ENCODE data around the gene RIPOR1.

The RIPOR1 gene

GRCh38 chr16:67535201-67535600, 6.6 kb downstream of the RIPOR1 start:
- Histone ChIP-seq H3K9ac (no peak overlapping the region), H3K27ac (no peak overlapping the region)

GRCh38 chr16:67537270-67537635, 8.6 kb downstream of the RIPOR1 start:
- H3K4me3 ChIP-seq (ENCODE audit: low read depth, low read length): peak overlapping the region; percentile 68
- no peaks in the 10 kb centered on the region for H3K27me3 ChIP-seq (ENCODE audit: control insufficient read depth, insufficient read depth, low read length)
- H3K9ac ChIP-seq: no peak overlapping the region
- H3K79me2 ChIP-seq: peaks cover 16% of the 10 kb centered on the region
- peaks cover 5% of the 10 kb centered on the region for H3K4me1 ChIP-seq
- TF ChIP-seq CTCF (IDR thresholded peaks at IDR 0.05): no peak
- no peaks in the 10 kb centered on the region for H3K9me3 ChIP-seq (ENCODE audit: control insufficient read depth, low read length)
- H2AFZ ChIP-seq: peak overlapping the region; percentile 2
- H3K4me2 ChIP-seq (ENCODE audit: low read length): peak overlapping the region; percentile 85
- H3K36me3 ChIP-seq (ENCODE audit: control insufficient read depth, insufficient read depth, low read length): no peaks in the 10 kb centered on the region
- H3K27ac ChIP-seq: peak overlapping the region; percentile 59

More at GRCh38 chr16:67535201-67535600, 6.6 kb downstream of the RIPOR1 start:
- no peaks in the 10 kb centered on the region for H3K9me3 ChIP-seq (ENCODE audit: control insufficient read depth, low read length)
- peaks cover 17% of the 10 kb centered on the region for H3K4me1 ChIP-seq
- no peaks in the 10 kb centered on the region for H3K36me3 ChIP-seq (ENCODE audit: control insufficient read depth, insufficient read depth, low read length)
- H2AFZ ChIP-seq: no peak overlapping the region
- no peak overlapping the region for H3K4me3 ChIP-seq (ENCODE audit: low read depth, low read length)
- peaks cover 35% of the 10 kb centered on the region for H3K79me2 ChIP-seq
- H3K27me3 ChIP-seq (ENCODE audit: control insufficient read depth, insufficient read depth, low read length): no peaks in the 10 kb centered on the region
- TF ChIP-seq CTCF (IDR thresholded peaks at IDR 0.05): no peak
- H3K4me2 ChIP-seq (ENCODE audit: low read length): no peak overlapping the region

DNA sequence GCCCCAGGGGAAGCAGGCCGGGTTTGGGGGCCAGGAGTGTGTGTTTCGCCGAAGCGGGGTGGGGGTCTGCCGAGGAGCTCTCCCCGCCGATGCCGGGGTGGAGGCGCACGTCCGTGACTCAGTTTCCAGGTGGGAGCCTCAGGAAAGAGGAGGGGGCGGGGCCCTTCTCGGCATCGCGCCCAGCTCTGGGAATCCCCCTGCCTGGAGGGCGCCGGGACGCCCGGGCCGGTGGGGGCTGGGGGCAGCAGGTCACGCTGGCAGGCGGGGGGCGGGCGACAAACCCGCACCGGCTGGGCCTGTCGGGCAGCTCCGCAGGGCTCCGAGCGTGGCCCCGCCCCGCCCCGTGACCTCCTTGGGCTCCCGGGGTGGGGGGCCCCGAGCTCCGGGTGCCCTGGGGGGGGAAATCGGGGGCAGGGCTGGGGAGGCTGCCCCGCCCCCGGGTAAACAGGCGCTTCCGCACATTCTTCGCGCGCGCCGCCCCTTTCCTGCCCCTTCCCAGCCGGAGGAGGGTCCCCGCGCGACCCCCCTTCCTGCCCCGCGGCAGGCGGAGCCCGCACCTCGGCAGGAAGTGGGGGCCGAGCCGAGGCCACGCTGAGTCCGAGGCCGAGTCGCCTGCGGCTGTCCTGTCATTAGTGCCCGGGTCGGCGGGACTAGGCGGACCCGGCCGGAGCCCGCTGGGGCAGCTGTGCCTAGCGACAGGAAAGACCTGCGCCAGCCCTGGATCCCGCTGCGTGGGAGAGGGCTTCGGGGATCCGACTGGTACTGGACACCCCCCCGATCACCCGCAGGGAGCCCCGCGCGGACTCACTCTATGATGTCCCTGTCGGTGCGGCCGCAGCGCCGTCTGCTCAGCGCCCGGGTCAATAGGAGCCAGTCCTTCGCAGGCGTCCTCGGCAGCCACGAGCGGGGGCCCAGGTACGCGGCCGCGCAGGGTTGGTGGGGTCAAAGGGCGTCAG, 9.3 kb downstream of the RIPOR1 start:
- TF ChIP-seq CTCF (IDR thresholded peaks at IDR 0.05): no peak
- Histone ChIP-seq H3K4me3 (ENCODE audit: low read depth, low read length) (peak overlapping the region; percentile 68), H3K27ac (peak overlapping the region; percentile 59), H3K79me2 (peaks cover 10% of the 10 kb centered on the region), H3K4me1 (peaks cover 5% of the 10 kb centered on the region), H3K36me3 (ENCODE audit: control insufficient read depth, insufficient read depth, low read length) (no peaks in the 10 kb centered on the region), H2AFZ (peak overlapping the region; percentile 36), H3K27me3 (ENCODE audit: control insufficient read depth, insufficient read depth, low read length) (no peaks in the 10 kb centered on the region), H3K9ac (no peak overlapping the region), H3K9me3 (ENCODE audit: control insufficient read depth, low read length) (no peaks in the 10 kb centered on the region), H3K4me2 (ENCODE audit: low read length) (peak overlapping the region; percentile 85)

GRCh38 chr16:67538666-67539101, 10.1 kb downstream of the RIPOR1 start:
- Histone ChIP-seq H3K27ac (peak overlapping the region; percentile 15), H3K4me2 (ENCODE audit: low read length) (no peak overlapping the region), H2AFZ (no peak overlapping the region), H3K9me3 (ENCODE audit: control insufficient read depth, low read length) (no peaks in the 10 kb centered on the region), H3K79me2 (peaks cover 4% of the 10 kb centered on the region), H3K4me3 (ENCODE audit: low read depth, low read length) (no peak overlapping the region), H3K4me1 (peaks cover 5% of the 10 kb centered on the region), H3K27me3 (ENCODE audit: control insufficient read depth, insufficient read depth, low read length) (no peaks in the 10 kb centered on the region), H3K9ac (no peak overlapping the region), H3K36me3 (ENCODE audit: control insufficient read depth, insufficient read depth, low read length) (no peaks in the 10 kb centered on the region)
- no peak for TF ChIP-seq CTCF (IDR thresholded peaks at IDR 0.05)

Data from parathyroid adenoma (tissue), 2 donors.